ENCODE measurements around the gene CAMTA1. TPM values are rescaled to one million over a fixed set of nuclear protein-coding genes. Genes with fewer than 3 reads are reported as not detected.

CAMTA1 gene
- total and polyA plus RNA-seq, 4 donors, result 48.1 to 140 (median 52.3) TPM

GRCh38 chr1:7026169-7026568 lies 240.9 kb downstream of the CAMTA1 start:
- Histone ChIP-seq H3K9ac (ENCODE audit: insufficient read depth in 1 of 2, low read length in 2 of 2) (no peak overlapping the region), H3K27ac (ENCODE audit: low read depth in 1 of 2, low read length in 1 of 2) (no peak overlapping the region), H3K4me1 (ENCODE audit: control insufficient read depth in 5 of 5, insufficient read depth in 5 of 5, low read length in 5 of 5) (no peaks in the 10 kb centered on the region), H3K27me3 (ENCODE audit: control insufficient read depth in 3 of 3, insufficient read depth in 3 of 3, low read length in 2 of 3) (no peaks in the 10 kb centered on the region), H3K4me3 (no peak overlapping the region), H3K36me3 (ENCODE audit: control insufficient read depth in 4 of 4, insufficient read depth in 4 of 4, low read length in 4 of 4) (no peaks in the 10 kb centered on the region), H3K9me3 (ENCODE audit: control insufficient read depth in 4 of 4, insufficient read depth in 3 of 4, low read length in 3 of 4) (no peaks in the 10 kb centered on the region)
- ATAC-seq (ENCODE audit: insufficient read depth, low FRiP score), result no peak
- no peak for TF ChIP-seq CTCF (IDR thresholded peaks at IDR 0.05; ENCODE audit: control extremely low read depth, extremely low read depth)
- no peak for DNase-seq
- WGBS, 2 donors, result 80 to 83% methylated on average over 6 of the region's 6 CpGs

DNA sequence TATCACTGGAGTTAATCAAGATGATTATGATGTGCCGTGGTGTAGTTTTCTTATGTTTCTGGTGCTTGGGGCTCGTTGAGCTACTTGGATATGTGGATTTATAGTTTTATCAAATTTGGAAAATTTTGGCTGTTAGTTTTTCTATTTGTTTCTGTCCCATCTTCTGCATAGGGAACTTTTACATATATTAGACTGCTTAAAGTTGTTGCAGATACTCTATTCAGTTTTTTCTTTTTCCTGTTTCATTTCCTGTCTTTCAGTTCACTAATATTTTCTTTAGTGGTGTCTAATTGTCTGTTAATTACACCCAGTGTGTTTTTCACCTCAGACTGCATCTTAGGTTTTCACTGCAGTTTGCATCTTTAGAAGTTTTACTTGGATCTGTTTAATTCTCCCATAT lies 247.7 kb downstream of the CAMTA1 start:
- H3K36me3 ChIP-seq (ENCODE audit: control insufficient read depth in 4 of 4, insufficient read depth in 4 of 4, low read length in 4 of 4), result no peaks in the 10 kb centered on the region
- no peaks in the 10 kb centered on the region for H3K4me1 ChIP-seq (ENCODE audit: control insufficient read depth in 5 of 5, insufficient read depth in 5 of 5, low read length in 5 of 5)
- H3K27ac ChIP-seq (ENCODE audit: low read depth in 1 of 2, low read length in 1 of 2), result no peak overlapping the region
- no peak overlapping the region for H3K9ac ChIP-seq (ENCODE audit: insufficient read depth in 1 of 2, low read length in 2 of 2)
- no peak for TF ChIP-seq CTCF (IDR thresholded peaks at IDR 0.05; ENCODE audit: control extremely low read depth, extremely low read depth)
- DNase-seq (no peak), ATAC-seq (ENCODE audit: insufficient read depth, low FRiP score) (no peak)
- peaks cover 0 to 3% (median 0%) of the 10 kb centered on the region in 4 donors for H3K9me3 ChIP-seq (ENCODE audit: control insufficient read depth in 4 of 4, insufficient read depth in 3 of 4, low read length in 3 of 4)
- no peak overlapping the region for H3K4me3 ChIP-seq
- WGBS, 2 donors, result 76 to 92% methylated on average over 2 of the region's 2 CpGs
- no peaks in the 10 kb centered on the region for H3K27me3 ChIP-seq (ENCODE audit: control insufficient read depth in 3 of 3, insufficient read depth in 3 of 3, low read length in 2 of 3)

DNA sequence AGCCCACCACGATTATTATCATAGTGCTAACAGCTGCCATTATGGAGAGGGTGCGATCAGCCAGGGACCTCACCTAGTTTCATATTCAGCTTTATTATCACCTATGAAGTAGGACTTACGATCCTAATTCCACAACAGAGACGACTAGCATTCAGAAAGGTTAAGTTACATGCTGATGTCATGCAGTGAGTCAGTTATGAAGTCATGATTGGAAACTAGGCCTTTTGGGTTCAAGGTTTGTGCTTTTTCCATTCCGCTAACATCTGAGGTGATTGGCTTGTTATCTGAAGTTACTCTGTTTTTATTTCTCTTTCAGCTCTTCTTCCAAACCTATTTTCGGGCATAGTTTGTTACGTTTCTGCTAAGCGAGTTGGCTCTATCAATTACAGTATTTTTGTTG lies 251.1 kb downstream of the CAMTA1 start:
- Histone ChIP-seq H3K27ac (ENCODE audit: low read depth in 1 of 2, low read length in 1 of 2) (no peak overlapping the region), H3K27me3 (ENCODE audit: control insufficient read depth in 3 of 3, insufficient read depth in 3 of 3, low read length in 2 of 3) (peaks cover 0 to 5% (median 0%) of the 10 kb centered on the region in 3 donors), H3K36me3 (ENCODE audit: control insufficient read depth in 4 of 4, insufficient read depth in 4 of 4, low read length in 4 of 4) (no peaks in the 10 kb centered on the region), H3K4me3 (no peak overlapping the region), H3K9me3 (ENCODE audit: control insufficient read depth in 4 of 4, insufficient read depth in 3 of 4, low read length in 3 of 4) (peaks cover 0 to 3% (median 0%) of the 10 kb centered on the region in 4 donors), H3K4me1 (ENCODE audit: control insufficient read depth in 5 of 5, insufficient read depth in 5 of 5, low read length in 5 of 5) (no peaks in the 10 kb centered on the region), H3K9ac (ENCODE audit: insufficient read depth in 1 of 2, low read length in 2 of 2) (no peak overlapping the region)
- DNase-seq, result no peak
- ATAC-seq (ENCODE audit: insufficient read depth, low FRiP score), result no peak
- WGBS, 2 donors, result 84 to 92% methylated on average over 8 of the region's 8 CpGs
- TF ChIP-seq CTCF (IDR thresholded peaks at IDR 0.05; ENCODE audit: control extremely low read depth, extremely low read depth), result no peak

GRCh38 chr1:7039590-7040220 lies 254.5 kb downstream of the CAMTA1 start:
- 79 to 88% methylated on average over 8 of the region's 8 CpGs for WGBS, 2 donors
- no peak for TF ChIP-seq CTCF (IDR thresholded peaks at IDR 0.05; ENCODE audit: control extremely low read depth, extremely low read depth)
- DNase-seq, result no peak
- H3K9ac ChIP-seq (ENCODE audit: insufficient read depth in 1 of 2, low read length in 2 of 2), result no peak overlapping the region
- H3K27ac ChIP-seq (ENCODE audit: low read depth in 1 of 2, low read length in 1 of 2), result no peak overlapping the region
- H3K4me1 ChIP-seq (ENCODE audit: control insufficient read depth in 5 of 5, insufficient read depth in 5 of 5, low read length in 5 of 5), result no peaks in the 10 kb centered on the region
- no peak overlapping the region for H3K4me3 ChIP-seq
- no peak for ATAC-seq (ENCODE audit: insufficient read depth, low FRiP score)
- H3K27me3 ChIP-seq (ENCODE audit: control insufficient read depth in 3 of 3, insufficient read depth in 3 of 3, low read length in 2 of 3), result peaks cover 0 to 9% (median 0%) of the 10 kb centered on the region in 3 donors
- no peaks in the 10 kb centered on the region for H3K36me3 ChIP-seq (ENCODE audit: control insufficient read depth in 4 of 4, insufficient read depth in 4 of 4, low read length in 4 of 4)
- H3K9me3 ChIP-seq (ENCODE audit: control insufficient read depth in 4 of 4, insufficient read depth in 3 of 4, low read length in 3 of 4), result no peaks in the 10 kb centered on the region

Measured in lung (tissue), 12 donors.